Caco-2 (cell line): ENCODE data around the gene NECTIN2. TPM values are rescaled to one million over a fixed set of nuclear protein-coding genes. Genes with fewer than 3 reads are reported as not detected.
A peak's percentile ranks its signal among the peaks of the same experiment; 100 is the strongest.

ENCODE experiments used
- BruUV-seq: library from RNA; stranded (reverse); fragments of 400-500 nt; replicated peaks from 2 replicates; lab custom pipeline; 2021; lab: Mats Ljungman, UMichigan
- CTCF ChIA-PET: fragments of 300-600 bp; sonication (Branson Sonifier 250); formaldehyde crosslinking; loops from one replicate; lab custom pipeline; 2022; ENCODE audit warnings: antibody characterized with exemption; lab: Charles Lee
- POLR2A ChIA-PET: fragments of 300-600 bp; sonication (Branson Sonifier 250); formaldehyde crosslinking; loops from one replicate; lab custom pipeline; 2022; ENCODE audit warnings: antibody characterized with exemption; lab: Charles Lee
- DNase-seq, 2 experiments: peaks; one replicate each; pipeline versions ENCODE4 v3.0.0 to v3.0.0-alpha.2; 2020 to 2022
- H3K27me3 ChIP-seq: replicated peaks from 2 replicates; pipeline ENCODE4 v1.6.0; 2011; ENCODE audit warnings: low read length; ENCODE audit not compliant: control insufficient read depth, insufficient read depth
- H3K36me3 ChIP-seq: 2 replicates; pipeline ENCODE4 v1.5.1; 2011; ENCODE audit warnings: low read length; ENCODE audit not compliant: control insufficient read depth, insufficient read depth
- H3K4me1 ChIP-seq: fragments of 250-450 bp; sonication (Bioruptor Pico); 2 replicates; pipeline ENCODE4 v1.5.1; 2020; ENCODE audit warnings: mild to moderate bottlenecking
- H3K4me3 ChIP-seq: 2 replicates; pipeline ENCODE4 v1.5.1; 2011; ENCODE audit warnings: low read depth, mild to moderate bottlenecking, control low read depth, low read length
- H3K9me3 ChIP-seq: fragments of 250-450 bp; sonication (Bioruptor Pico); 2 replicates; pipeline ENCODE4 v1.5.1; 2020; ENCODE audit warnings: mild to moderate bottlenecking, moderate library complexity
- H3K27ac Mint-ChIP-seq: one replicate; pipeline ENCODE4 v1.8.0; 2022; ENCODE audit warnings: mixed read lengths; ENCODE audit not compliant: unreplicated experiment
- H3K27me3 Mint-ChIP-seq: one replicate; pipeline ENCODE4 v1.8.0; 2022; ENCODE audit warnings: mixed read lengths; ENCODE audit not compliant: insufficient read depth, unreplicated experiment
- H3K36me3 Mint-ChIP-seq: one replicate; pipeline ENCODE4 v1.8.0; 2022; ENCODE audit warnings: mild to moderate bottlenecking, mixed read lengths; ENCODE audit not compliant: insufficient read depth, unreplicated experiment
- H3K4me1 Mint-ChIP-seq: one replicate; pipeline ENCODE4 v1.8.0; 2022; ENCODE audit warnings: low read depth, mixed read lengths; ENCODE audit not compliant: unreplicated experiment
- H3K4me3 Mint-ChIP-seq: one replicate; pipeline ENCODE4 v1.8.0; 2022; ENCODE audit warnings: mild to moderate bottlenecking, moderate library complexity, mixed read lengths; ENCODE audit not compliant: unreplicated experiment
- H3K9me3 Mint-ChIP-seq: one replicate; pipeline ENCODE4 v1.8.0; 2022; ENCODE audit warnings: mixed read lengths; ENCODE audit not compliant: unreplicated experiment
- intact Hi-C: fragments of 100-400 bp; cut with micrococcal nuclease; formaldehyde crosslinking; loops from one replicate; pipeline ENCODE4 v1.10.0; 2022; ENCODE audit not compliant: unreplicated experiment
- total RNA-seq: library from RNA; stranded (reverse); gene quantifications from 2 replicates; pipeline ENCODE4 v1.2.3, GENCODE V29; 2022
- TF ChIP-seq, protein P1 (sequence below), 2 experiments: fragments of 200-600 bp in 1 of 2; IDR thresholded peaks; 1 replicate in 1 of 2; 2 replicates in 1 of 2; pipeline versions ENCODE4 v1.5.1 to v1.8.0; 2011 to 2022; ENCODE audit warnings: antibody characterized with exemption in 1 of 2, control low read depth in 1 of 2, inconsistent platforms in 1 of 2, low read depth in 1 of 2, low read length in 1 of 2, mild to moderate bottlenecking in 1 of 2, moderate library complexity in 1 of 2; ENCODE audit not compliant: insufficient read depth in 1 of 2, severe bottlenecking in 1 of 2, unreplicated experiment in 1 of 2

The NECTIN2 gene
- total RNA-seq, 1 experiment from 2014 or later = 258 TPM

DNA sequence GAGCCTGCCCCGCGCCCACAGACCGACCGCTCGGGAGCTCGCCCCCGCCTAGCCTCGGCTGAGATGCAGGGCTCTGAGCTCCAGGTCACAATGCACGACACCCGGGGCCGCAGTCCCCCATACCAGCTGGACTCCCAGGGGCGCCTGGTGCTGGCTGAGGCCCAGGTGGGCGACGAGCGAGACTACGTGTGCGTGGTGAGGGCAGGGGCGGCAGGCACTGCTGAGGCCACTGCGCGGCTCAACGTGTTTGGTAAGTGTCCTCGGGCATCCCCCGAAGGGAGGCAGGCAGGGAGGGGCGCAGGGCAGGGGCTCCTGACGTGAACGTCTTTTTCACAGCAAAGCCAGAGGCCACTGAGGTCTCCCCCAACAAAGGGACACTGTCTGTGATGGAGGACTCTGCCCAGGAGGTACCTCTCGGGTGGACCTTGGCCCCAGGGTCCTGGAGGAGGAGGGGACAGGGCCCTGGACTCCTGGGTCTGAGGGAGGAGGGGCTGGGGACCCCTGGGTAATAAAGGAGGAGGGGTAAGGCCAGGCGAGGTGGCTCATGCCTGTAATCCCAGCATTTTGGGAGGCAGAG lies 33.9 kb upstream of the NECTIN2 start:
- no peak overlapping the region for H3K4me3 ChIP-seq
- peaks cover 8% of the 10 kb centered on the region for H3K36me3 ChIP-seq
- Mint-ChIP-seq H3K27me3 (no peaks in the 10 kb centered on the region), H3K9me3 (no peaks in the 10 kb centered on the region), H3K4me1 (peaks cover 52% of the 10 kb centered on the region), H3K27ac (no peak overlapping the region), H3K36me3 (peaks cover 86% of the 10 kb centered on the region), H3K4me3 (no peak overlapping the region)
- intact Hi-C loops = no loop called here
- BruUV-seq = no TSS peak
- TF ChIP-seq, protein P1, sequence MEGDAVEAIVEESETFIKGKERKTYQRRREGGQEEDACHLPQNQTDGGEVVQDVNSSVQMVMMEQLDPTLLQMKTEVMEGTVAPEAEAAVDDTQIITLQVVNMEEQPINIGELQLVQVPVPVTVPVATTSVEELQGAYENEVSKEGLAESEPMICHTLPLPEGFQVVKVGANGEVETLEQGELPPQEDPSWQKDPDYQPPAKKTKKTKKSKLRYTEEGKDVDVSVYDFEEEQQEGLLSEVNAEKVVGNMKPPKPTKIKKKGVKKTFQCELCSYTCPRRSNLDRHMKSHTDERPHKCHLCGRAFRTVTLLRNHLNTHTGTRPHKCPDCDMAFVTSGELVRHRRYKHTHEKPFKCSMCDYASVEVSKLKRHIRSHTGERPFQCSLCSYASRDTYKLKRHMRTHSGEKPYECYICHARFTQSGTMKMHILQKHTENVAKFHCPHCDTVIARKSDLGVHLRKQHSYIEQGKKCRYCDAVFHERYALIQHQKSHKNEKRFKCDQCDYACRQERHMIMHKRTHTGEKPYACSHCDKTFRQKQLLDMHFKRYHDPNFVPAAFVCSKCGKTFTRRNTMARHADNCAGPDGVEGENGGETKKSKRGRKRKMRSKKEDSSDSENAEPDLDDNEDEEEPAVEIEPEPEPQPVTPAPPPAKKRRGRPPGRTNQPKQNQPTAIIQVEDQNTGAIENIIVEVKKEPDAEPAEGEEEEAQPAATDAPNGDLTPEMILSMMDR (IDR thresholded peaks at IDR 0.05; ENCODE audit: insufficient read depth in 1 of 2, low read depth in 1 of 2, low read length in 1 of 2, severe bottlenecking in 1 of 2, unreplicated experiment in 1 of 2) = no peak
- H3K4me1 ChIP-seq = peaks cover 16% of the 10 kb centered on the region
- H3K27me3 ChIP-seq = no peaks in the 10 kb centered on the region
- ChIA-PET POLR2A (no interaction called here), CTCF (interaction anchor here (0.6 kb wide), 1 partner anchor 33 kb away, joined by 3 read pairs; no protein-coding TSS in a partner anchor)
- H3K9me3 ChIP-seq = no peaks in the 10 kb centered on the region
- DNase-seq = no peak

DNA sequence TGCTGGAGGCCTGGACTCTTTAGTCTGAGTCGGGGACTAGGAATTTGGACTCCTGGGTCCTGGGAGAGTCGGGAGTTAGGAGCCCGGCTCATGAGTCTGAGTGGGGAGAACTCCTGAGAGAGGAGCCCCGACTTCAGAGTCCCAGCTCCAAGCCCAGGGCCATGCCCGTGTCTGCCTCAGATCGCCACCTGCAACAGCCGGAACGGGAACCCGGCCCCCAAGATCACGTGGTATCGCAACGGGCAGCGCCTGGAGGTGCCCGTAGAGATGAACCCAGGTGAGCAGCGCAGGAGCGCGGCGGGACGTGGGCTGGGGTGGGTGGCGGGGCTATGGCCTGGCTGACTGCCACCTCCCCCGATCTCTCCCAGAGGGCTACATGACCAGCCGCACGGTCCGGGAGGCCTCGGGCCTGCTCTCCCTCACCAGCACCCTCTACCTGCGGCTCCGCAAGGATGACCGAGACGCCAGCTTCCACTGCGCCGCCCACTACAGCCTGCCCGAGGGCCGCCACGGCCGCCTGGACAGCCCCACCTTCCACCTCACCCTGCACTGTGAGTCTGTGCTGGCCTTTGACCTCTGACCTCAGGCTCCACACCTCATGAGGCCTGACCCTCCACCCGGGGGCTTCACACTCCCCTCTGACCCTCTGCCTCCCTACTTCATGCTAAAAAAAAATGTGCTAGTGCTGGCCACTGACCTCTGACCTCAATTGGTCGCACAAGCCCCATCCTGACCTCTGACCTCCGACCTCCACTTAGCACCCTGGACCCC lies 32.8 kb upstream of the NECTIN2 start:
- ChIA-PET CTCF (interaction anchor here (1.0 kb wide), 1 partner anchor 33 kb away, joined by 3 read pairs; the partner anchor contains the start of gene NECTIN2), POLR2A (no interaction called here)
- intact Hi-C loops = no loop called here
- H3K27ac Mint-ChIP-seq = no peak overlapping the region
- no peaks in the 10 kb centered on the region for H3K9me3 Mint-ChIP-seq
- Histone ChIP-seq H3K36me3 (peaks cover 8% of the 10 kb centered on the region), H3K4me3 (no peak overlapping the region), H3K4me1 (peaks cover 16% of the 10 kb centered on the region), H3K27me3 (no peaks in the 10 kb centered on the region), H3K9me3 (no peaks in the 10 kb centered on the region)
- H3K4me3 Mint-ChIP-seq = no peak overlapping the region
- no peaks in the 10 kb centered on the region for H3K27me3 Mint-ChIP-seq
- no TSS peak for BruUV-seq
- peaks cover 91% of the 10 kb centered on the region for H3K36me3 Mint-ChIP-seq
- peak in 1 of 2 experiments; percentile 32 for DNase-seq
- peaks cover 57% of the 10 kb centered on the region for H3K4me1 Mint-ChIP-seq
- TF ChIP-seq, protein P1 (IDR thresholded peaks at IDR 0.05; ENCODE audit: insufficient read depth in 1 of 2, low read depth in 1 of 2, low read length in 1 of 2, severe bottlenecking in 1 of 2, unreplicated experiment in 1 of 2) = no peak

DNA sequence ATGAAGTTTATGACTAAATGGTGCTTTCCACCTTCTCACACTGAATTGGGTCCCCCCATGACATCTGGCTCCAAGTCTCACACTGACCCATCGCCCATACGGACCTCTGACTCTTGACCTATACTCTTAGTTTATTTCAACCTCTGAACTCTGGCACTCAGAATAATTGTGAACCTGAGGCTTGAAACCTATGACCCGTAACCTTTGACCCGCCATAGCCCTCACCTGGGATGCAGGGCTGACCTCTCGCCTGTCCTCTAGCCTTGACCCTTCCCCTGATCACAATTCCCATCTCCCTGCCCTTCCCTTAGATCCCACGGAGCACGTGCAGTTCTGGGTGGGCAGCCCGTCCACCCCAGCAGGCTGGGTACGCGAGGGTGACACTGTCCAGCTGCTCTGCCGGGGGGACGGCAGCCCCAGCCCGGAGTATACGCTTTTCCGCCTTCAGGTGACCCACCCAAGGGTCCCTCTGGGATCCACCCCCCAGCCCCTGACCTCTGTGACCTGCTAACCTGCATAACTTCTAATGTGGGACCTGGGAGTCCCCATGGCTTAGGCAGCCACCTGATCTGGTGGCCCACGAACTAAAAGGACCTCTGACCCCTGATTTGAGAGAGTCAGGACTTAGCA lies 32.1 kb upstream of the NECTIN2 start:
- H3K4me1 ChIP-seq = peaks cover 19% of the 10 kb centered on the region
- H3K36me3 ChIP-seq = peaks cover 10% of the 10 kb centered on the region
- no peaks in the 10 kb centered on the region for H3K9me3 Mint-ChIP-seq
- no peak overlapping the region for H3K4me3 ChIP-seq
- peaks cover 87% of the 10 kb centered on the region for H3K36me3 Mint-ChIP-seq
- TF ChIP-seq, protein P1 (IDR thresholded peaks at IDR 0.05; ENCODE audit: insufficient read depth in 1 of 2, low read depth in 1 of 2, low read length in 1 of 2, severe bottlenecking in 1 of 2, unreplicated experiment in 1 of 2) = no peak
- H3K27me3 ChIP-seq = no peaks in the 10 kb centered on the region
- H3K9me3 ChIP-seq = no peaks in the 10 kb centered on the region
- peaks cover 56% of the 10 kb centered on the region for H3K4me1 Mint-ChIP-seq
- H3K27ac Mint-ChIP-seq = no peak overlapping the region
- POLR2A ChIA-PET = no interaction called here
- DNase-seq = no peak
- intact Hi-C loops = no loop called here
- CTCF ChIA-PET = interaction anchor here (1.0 kb wide), 1 partner anchor 32 kb away, joined by 3 read pairs; the partner anchor contains the start of gene NECTIN2
- no peak overlapping the region for H3K4me3 Mint-ChIP-seq
- no peaks in the 10 kb centered on the region for H3K27me3 Mint-ChIP-seq
- BruUV-seq = no TSS peak
